Bronchus fibroblast of lung (primary cell): Measurements from ENCODE around the gene P2RY1. TPM values are rescaled to one million over a fixed set of nuclear protein-coding genes. Genes with fewer than 3 reads are reported as not detected.

Source experiments
- total RNA-seq: library from RNA; depleted of rRNA; stranded (reverse); fragments of >200 nt; gene quantifications from 2 replicates; pipeline ENCODE4 v1.2.3, GENCODE V29; 2015

The P2RY1 gene, protein sequence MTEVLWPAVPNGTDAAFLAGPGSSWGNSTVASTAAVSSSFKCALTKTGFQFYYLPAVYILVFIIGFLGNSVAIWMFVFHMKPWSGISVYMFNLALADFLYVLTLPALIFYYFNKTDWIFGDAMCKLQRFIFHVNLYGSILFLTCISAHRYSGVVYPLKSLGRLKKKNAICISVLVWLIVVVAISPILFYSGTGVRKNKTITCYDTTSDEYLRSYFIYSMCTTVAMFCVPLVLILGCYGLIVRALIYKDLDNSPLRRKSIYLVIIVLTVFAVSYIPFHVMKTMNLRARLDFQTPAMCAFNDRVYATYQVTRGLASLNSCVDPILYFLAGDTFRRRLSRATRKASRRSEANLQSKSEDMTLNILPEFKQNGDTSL
- 0.17 and 0.30 TPM in 2 replicates for total RNA-seq

DNA sequence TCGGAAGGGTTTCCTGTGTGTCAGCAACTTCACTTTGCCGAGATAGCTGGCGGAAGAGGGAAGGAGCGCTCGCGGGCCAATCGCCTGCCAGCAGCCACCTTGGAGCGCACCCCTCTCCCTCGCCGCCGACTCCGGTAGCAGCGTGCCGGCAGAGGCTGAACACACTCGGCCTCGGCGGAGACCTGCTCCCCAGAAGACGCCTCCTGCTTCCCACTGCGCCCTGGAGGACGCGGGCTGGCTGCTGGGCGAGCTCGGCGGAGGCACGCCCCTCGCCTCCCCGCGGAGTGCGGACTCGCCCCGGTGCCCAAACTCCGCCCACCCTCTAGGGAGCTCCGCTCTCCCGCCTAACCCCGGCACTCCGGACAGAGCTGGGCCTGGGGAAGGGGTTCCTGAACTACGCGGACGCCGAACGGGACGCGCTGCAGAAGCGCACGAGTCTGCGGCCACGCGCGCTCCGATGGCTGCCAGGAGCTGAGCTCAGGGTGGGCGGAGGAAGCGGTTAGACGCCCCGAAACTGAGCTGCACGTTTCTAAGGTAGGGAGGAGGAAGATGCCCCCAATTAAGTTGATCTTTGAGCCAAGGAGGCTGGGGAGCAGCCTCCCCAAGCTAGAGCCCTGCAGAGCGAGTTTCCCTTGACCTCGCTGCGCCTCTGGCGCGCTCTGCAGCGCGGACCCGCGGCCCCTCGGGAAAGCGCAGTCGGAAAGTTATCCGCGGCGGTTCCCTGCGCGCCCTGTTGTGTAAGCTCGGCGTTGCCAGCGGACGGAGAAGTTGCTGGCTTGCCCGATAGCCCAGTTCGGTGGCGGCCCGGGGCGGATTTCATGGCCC lies at the start of gene P2RY1:
TSS of gene P2RY1 (plus strand) at position 356 of the 825 bp plus-strand sequence. CDS start 652 bp downstream, outside the sequence.

